CD4-positive, alpha-beta T cell treated with Interleukin-15 for 4 hours (primary cell): ENCODE measurements around the gene MRPL48.
"Not testable (repeated sequence)": the region's sequence is repeated elsewhere in the genome, so short reads cannot be mapped to it uniquely, and the experiment has no call there.

Source experiments
- DNase-seq: peaks from one replicate; pipeline ENCODE4 v3.0.0-alpha.2; 2020; ENCODE audit warnings: low spot score

Gene MRPL48

GRCh38 chr11:73787643-73788558 is at the start of gene MRPL48:
Gene MRPL48 (plus strand): TSS chr11:73787874. CDS start chr11:73787972, 98 bp downstream.
- DNase-seq = peak; percentile 86

DNA sequence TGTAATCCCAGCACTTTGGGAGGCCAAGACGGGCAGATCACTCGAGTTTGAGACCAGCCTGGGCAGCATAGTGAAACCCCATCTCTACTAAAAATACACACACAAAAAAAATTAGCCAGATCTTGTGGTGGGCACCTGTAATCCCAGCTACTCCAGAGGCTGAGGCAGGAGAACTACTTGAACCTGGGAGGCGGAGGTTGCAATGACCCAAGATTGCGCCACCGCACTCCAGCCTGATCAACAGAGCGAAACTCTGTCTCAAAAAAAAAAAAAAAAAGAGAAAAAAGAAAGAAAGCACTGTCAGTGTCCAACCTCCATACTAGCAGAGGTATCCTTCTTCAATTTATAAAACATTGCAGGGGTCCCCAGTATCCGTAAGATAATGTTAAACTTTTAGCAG is 44.6 kb upstream of the MRPL48 start:
- no peak for DNase-seq

- no peak for DNase-seq
Observed at GRCh38 chr11:73746701-73747100, 41.0 kb upstream of the MRPL48 start.

GRCh38 chr11:73747762-73748161 is 39.9 kb upstream of the MRPL48 start:
- DNase-seq = no peak

GRCh38 chr11:73748300-73748699 is 39.4 kb upstream of the MRPL48 start:
- DNase-seq = no peak

- DNase-seq = no peak
Observed at GRCh38 chr11:73749118-73749517, 38.6 kb upstream of the MRPL48 start.

GRCh38 chr11:73750228-73750627 is 37.4 kb upstream of the MRPL48 start:
- no peak for DNase-seq

- not testable (repeated sequence) for DNase-seq
Observed at GRCh38 chr11:73750862-73751261, 36.8 kb upstream of the MRPL48 start.

DNA sequence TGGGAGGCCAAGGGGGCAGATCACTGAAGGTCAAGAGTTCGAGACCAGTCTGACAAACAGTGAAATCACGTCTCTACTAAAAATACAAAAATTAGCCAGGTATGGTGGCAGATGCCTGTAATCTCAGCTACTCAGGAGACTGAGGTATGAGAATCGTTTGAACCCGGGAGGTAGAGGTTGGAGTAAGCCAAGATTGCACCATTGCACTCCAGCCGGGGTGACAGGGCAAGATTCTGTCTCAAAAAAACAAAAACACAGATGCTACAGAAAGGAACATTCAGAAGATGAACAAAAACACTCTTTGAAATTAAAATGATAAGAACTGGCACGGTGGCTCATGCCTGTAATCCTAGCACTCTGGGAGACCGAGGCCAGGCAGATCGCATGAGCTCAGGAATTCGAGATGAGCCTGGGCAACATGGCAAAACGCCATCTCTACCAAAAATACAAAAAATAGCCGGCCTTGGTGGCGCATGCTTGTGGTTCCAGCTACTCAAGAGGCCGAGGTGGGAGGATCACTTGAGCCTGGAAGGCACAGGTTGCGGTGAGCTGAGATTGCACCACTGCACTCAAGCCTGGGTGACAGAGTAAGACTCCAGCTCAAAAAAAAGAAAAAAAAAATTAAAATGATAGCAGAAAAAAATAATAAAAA is 35.3 kb upstream of the MRPL48 start:
- no peak for DNase-seq

DNA sequence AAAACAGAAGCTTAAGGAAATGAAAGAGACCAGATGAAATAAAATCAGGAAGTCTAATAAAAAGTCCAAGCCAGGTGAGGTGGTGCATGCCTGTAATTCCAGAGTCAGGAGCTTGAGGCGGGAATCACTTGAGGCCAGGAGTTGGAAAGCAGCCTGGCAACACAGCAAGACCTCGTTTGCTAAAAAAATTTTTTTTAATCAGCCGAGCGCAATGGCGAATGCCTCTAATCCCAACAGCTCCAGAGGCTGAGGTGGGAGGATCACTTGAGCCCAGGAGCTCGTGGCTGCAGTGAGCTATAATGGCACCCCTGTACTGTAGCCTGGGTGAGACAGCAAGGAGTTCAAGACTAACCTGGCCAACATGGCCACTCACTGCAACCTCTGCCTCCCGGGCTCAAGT is 34.8 kb upstream of the MRPL48 start:
- no peak for DNase-seq

- no peak for DNase-seq
Observed at GRCh38 chr11:73753938-73754337, 33.7 kb upstream of the MRPL48 start.

GRCh38 chr11:73755670-73756069 is 32.0 kb upstream of the MRPL48 start:
- no peak for DNase-seq

DNA sequence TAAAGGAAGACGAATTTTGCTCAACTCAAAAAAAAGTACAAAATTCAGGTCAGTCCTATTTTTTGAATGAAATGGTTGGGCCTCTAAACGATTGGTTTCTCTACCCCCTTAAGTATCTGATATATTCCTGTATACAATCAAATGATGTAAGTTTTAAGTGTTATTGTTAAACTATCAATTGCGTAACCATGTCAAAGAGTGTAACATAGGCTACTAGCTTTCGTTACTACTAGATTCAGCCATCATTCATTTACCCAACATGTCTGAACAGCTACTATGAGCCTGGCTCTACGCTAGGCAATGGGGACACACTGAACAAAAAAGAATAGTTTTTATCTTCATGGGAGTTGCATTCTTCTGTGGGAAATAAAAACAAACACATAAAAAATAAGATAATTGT is 30.1 kb upstream of the MRPL48 start:
- DNase-seq = no peak

DNA sequence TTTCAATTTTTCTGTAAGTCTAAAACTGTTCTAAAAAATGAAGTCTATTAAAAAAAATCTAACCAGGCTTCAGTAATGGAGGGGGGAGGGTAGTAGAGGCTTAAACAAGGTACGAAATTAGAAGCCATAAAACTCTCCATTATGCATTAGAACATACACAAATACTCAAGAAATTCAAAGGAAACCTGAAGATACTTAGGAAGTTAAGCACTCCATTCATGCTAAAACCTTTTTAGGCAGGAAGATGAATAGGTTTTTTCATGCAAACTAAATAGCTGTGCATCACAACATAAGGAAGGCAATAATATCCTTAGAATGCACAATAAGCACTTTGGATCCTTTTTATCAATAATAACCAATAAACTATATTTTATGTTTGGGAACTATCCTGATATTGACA is 29.2 kb upstream of the MRPL48 start:
- DNase-seq = no peak

GRCh38 chr11:73759610-73760134 is 28.0 kb upstream of the MRPL48 start:
- DNase-seq = no peak

- no peak for DNase-seq
Observed at GRCh38 chr11:73760135-73760678, 27.5 kb upstream of the MRPL48 start.

DNA sequence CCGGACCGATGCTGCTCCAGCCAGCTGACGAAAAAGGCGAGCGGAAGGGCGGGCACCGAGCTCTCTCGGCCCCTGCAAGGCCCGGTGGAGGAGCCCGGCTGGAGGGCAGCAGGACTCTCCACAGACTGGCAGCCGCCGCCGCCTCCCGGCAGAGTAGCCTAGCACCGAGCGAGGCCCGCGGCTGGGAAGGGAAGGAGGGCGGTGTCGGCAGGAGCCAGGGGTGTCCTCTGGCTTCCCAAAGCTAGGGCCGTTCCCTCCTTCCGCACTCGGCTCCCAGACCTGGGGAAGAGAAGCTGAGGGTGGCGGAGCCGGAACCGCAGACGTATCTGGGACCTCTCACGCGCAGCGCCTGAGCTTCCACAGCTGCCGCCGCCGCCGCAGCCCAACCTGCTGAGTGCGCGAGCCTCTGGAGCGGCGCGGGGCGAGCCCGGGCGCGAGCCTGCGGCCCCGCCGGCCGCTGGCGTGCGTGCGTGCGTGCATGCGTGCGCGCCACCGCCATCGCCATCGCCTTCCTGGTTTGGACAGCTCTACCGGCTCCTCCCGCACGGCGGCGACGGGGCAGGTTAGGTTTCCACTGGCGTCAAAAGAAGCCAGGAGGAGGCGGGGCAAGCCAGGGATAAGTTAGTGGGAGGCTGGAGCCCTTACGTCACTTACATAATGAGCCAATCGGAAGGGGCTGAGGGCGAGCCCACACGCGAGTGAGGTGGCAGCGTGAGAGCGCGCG is 26.8 kb upstream of the MRPL48 start, which contains the start of gene RAB6A:
Gene RAB6A (minus strand): TSS at position 396 of the 724 bp plus-strand sequence. CDS start 439 bp downstream, outside the sequence.
- DNase-seq = peak; percentile 100

DNA sequence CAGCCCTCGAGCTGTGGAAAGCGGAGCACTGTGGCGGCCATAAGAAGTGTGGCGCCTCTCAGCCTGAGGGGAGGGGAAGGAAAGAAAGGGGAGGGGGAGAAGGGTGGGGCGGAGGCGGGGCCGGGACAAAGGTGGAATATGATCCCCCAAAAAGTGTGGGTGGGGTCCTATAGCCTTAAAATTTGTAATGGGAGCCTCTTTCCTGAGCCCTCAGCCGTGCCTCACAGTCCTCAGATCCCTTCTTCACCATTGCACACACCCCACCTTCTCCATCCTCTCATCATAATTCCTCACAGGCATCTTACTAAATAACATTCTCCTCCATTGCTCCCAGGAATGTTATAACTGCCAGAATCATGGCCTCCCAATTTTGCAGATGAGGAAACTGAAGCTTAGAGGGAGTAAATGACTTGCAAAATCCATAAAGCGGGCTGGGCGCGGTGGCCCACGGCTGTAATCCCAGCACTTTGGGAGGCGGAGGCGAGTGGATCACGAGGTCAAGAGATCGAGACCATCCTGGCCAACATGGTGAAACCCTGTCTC is 26.2 kb upstream of the MRPL48 start:
- DNase-seq = no peak

- no peak for DNase-seq
Observed at GRCh38 chr11:73762732-73763131, 24.9 kb upstream of the MRPL48 start.

GRCh38 chr11:73766763-73767162 is 20.9 kb upstream of the MRPL48 start:
- no peak for DNase-seq

- DNase-seq = not testable (repeated sequence)
Observed at GRCh38 chr11:73770811-73771210, 16.9 kb upstream of the MRPL48 start.
